CD4-positive, alpha-beta memory T cell (primary cell): ENCODE measurements around the gene C12orf43. TPM values are rescaled to one million over a fixed set of nuclear protein-coding genes. Genes with fewer than 3 reads are reported as not detected.

Source experiments
- CTCF ChIA-PET: fragments of 350-600 bp; sonication (Branson Sonifier 250); formaldehyde crosslinking; loops from one replicate; lab custom pipeline; 2021; ENCODE audit warnings: inconsistent platforms; ENCODE audit not compliant: partially characterized antibody; lab: Charles Lee
- POLR2A ChIA-PET: fragments of 350-600 bp; sonication (Branson Sonifier 250); formaldehyde crosslinking; loops from one replicate; lab custom pipeline; 2021; ENCODE audit not compliant: partially characterized antibody; lab: Charles Lee
- DNase-seq, 5 donors: peaks; one replicate each; pipeline versions ENCODE4 v3.0.0 to v3.0.0-alpha.2; 2020 to 2022; ENCODE audit warnings: mixed read lengths in 1 of 5
- H3K27ac ChIP-seq: one replicate; pipeline ENCODE4 v1.7.0; 2013; ENCODE audit warnings: low read depth, low read length
- H3K27me3 ChIP-seq: 2 replicates; pipeline ENCODE4 v1.7.0; 2013; ENCODE audit warnings: mild to moderate bottlenecking, low read length, moderate library complexity; ENCODE audit not compliant: insufficient read depth
- H3K36me3 ChIP-seq: 2 replicates; pipeline ENCODE4 v1.7.0; 2013; ENCODE audit warnings: mild to moderate bottlenecking, low read length, moderate library complexity; ENCODE audit not compliant: insufficient read depth
- H3K4me1 ChIP-seq: 2 replicates; pipeline ENCODE4 v1.7.0; 2013; ENCODE audit warnings: mild to moderate bottlenecking, low read length, moderate library complexity; ENCODE audit not compliant: insufficient read depth
- H3K4me3 ChIP-seq, 2 donors: one replicate each; pipeline ENCODE4 v1.7.0; 2013; ENCODE audit warnings: low read length in 2 of 2, mild to moderate bottlenecking in 1 of 2
- H3K9me3 ChIP-seq, 2 donors: one replicate each; pipeline ENCODE4 v1.7.0; 2013; ENCODE audit warnings: low read length in 2 of 2, control low read depth in 1 of 2; ENCODE audit not compliant: control insufficient read depth in 1 of 2
- H3K27ac Mint-ChIP-seq, 7 donors: one replicate each; pipeline ENCODE4 v1.8.0; 2020 to 2021; ENCODE audit warnings: mixed read lengths in 7 of 7, mild to moderate bottlenecking in 6 of 7, inconsistent platforms in 3 of 7, moderate library complexity in 3 of 7
- H3K27me3 Mint-ChIP-seq, 2 donors: one replicate each; pipeline ENCODE4 v1.8.0; 2020 to 2021; ENCODE audit warnings: mixed read lengths in 2 of 2
- H3K36me3 Mint-ChIP-seq, 2 donors: one replicate each; pipeline ENCODE4 v1.8.0; 2020 to 2021; ENCODE audit warnings: mixed read lengths in 2 of 2, inconsistent platforms in 1 of 2, mild to moderate bottlenecking in 1 of 2
- H3K4me1 Mint-ChIP-seq, 4 donors: one replicate each; pipeline ENCODE4 v1.8.0; 2020 to 2021; ENCODE audit warnings: mixed read lengths in 4 of 4, mild to moderate bottlenecking in 1 of 4
- H3K4me3 Mint-ChIP-seq, 8 donors: one replicate each; pipeline ENCODE4 v1.8.0; 2020 to 2021; ENCODE audit warnings: mixed read lengths in 8 of 8, mild to moderate bottlenecking in 7 of 8, moderate library complexity in 6 of 8, inconsistent platforms in 3 of 8
- H3K9me3 Mint-ChIP-seq, 8 donors: one replicate each; pipeline ENCODE4 v1.8.0; 2020 to 2021; ENCODE audit warnings: mixed read lengths in 8 of 8, mild to moderate bottlenecking in 5 of 8, inconsistent platforms in 3 of 8, moderate library complexity in 1 of 8
- intact Hi-C: fragments of 100-400 bp; cut with micrococcal nuclease; formaldehyde crosslinking; loops from one replicate; pipeline ENCODE4 v1.15.1; 2023
- polyA plus RNA-seq, 2 donors: library from polyadenylated mRNA; unstranded; fragments of 300-500 nt; fragmentation: Illumina TruSeq; gene quantifications; one replicate each; pipeline ENCODE4 v1.2.3, GENCODE V29; 2021
- total RNA-seq, 2 experiments: library from RNA; stranded (reverse); gene quantifications; one replicate each; pipeline ENCODE4 v1.2.3, GENCODE V29; 2021

Gene C12orf43
- total and polyA plus RNA-seq, 4 experiments from 2014 or later = 13.8 to 17.6 (median 15.8) TPM

GRCh38 chr12:120979220-120979861, 36.9 kb downstream of the C12orf43 start:
- ChIA-PET POLR2A (no interaction called here), CTCF (interaction anchor here (0.6 to 1.2 kb wide), 2 partner anchors 80 to 207 kb away, joined by 3 read pairs; no protein-coding TSS in a partner anchor)
- DNase-seq = no peak
- Mint-ChIP-seq H3K9me3 (no peaks in the 10 kb centered on the region), H3K4me3 (no peak overlapping the region), H3K27me3 (no peaks in the 10 kb centered on the region), H3K27ac (no peak overlapping the region), H3K36me3 (no peaks in the 10 kb centered on the region), H3K4me1 (no peaks in the 10 kb centered on the region)
- H3K9me3 ChIP-seq = no peaks in the 10 kb centered on the region
- H3K27ac ChIP-seq = no peak overlapping the region
- no peaks in the 10 kb centered on the region for H3K27me3 ChIP-seq
- no peak overlapping the region for H3K4me3 ChIP-seq
- no peaks in the 10 kb centered on the region for H3K36me3 ChIP-seq
- intact Hi-C loops = loop anchor here (10.0 kb wide), 1 partner anchor 265 kb away; the partner anchor contains the start of gene UNC119B
- H3K4me1 ChIP-seq = no peaks in the 10 kb centered on the region

GRCh38 chr12:120978296-120979219, 37.7 kb downstream of the C12orf43 start, which contains the start of gene HNF1A:
HNF1A (plus strand) TSS chr12:120978543; CDS start chr12:120978769, 226 bp downstream.
- no peaks in the 10 kb centered on the region for H3K27me3 Mint-ChIP-seq
- DNase-seq = no peak
- H3K36me3 ChIP-seq = no peaks in the 10 kb centered on the region
- H3K27me3 ChIP-seq = no peaks in the 10 kb centered on the region
- H3K9me3 Mint-ChIP-seq = no peaks in the 10 kb centered on the region
- no peaks in the 10 kb centered on the region for H3K36me3 Mint-ChIP-seq
- H3K4me1 ChIP-seq = no peaks in the 10 kb centered on the region
- no peak within 1 kb of the TSS for H3K4me3 Mint-ChIP-seq
- H3K27ac ChIP-seq = no peak within 1 kb of the TSS
- peak within 1 kb of the TSS in 1 of 7 donors; percentile 68 for H3K27ac Mint-ChIP-seq
- intact Hi-C loops = loop anchor here (10.0 kb wide), 1 partner anchor 264 kb away; the partner anchor contains the start of gene UNC119B
- H3K9me3 ChIP-seq = no peaks in the 10 kb centered on the region
- H3K4me3 ChIP-seq = no peak within 1 kb of the TSS
- no peaks in the 10 kb centered on the region for H3K4me1 Mint-ChIP-seq
- CTCF ChIA-PET = interaction anchor here (0.7 to 1.2 kb wide), 4 partner anchors 81 to 329 kb away, joined by 3 read pairs; no protein-coding TSS in a partner anchor
- POLR2A ChIA-PET = no interaction called here

- H3K9me3 ChIP-seq = no peaks in the 10 kb centered on the region
- ChIA-PET CTCF (interaction anchor here (0.7 to 0.8 kb wide), 3 partner anchors 121 to 328 kb away, joined by 3 read pairs; no protein-coding TSS in a partner anchor), POLR2A (no interaction called here)
- H3K27me3 ChIP-seq = no peaks in the 10 kb centered on the region
- no peaks in the 10 kb centered on the region for H3K9me3 Mint-ChIP-seq
- H3K4me3 Mint-ChIP-seq = no peak overlapping the region
- no peaks in the 10 kb centered on the region for H3K36me3 ChIP-seq
- H3K4me1 ChIP-seq = no peaks in the 10 kb centered on the region
- no peak for DNase-seq
- intact Hi-C loops = loop anchor here (10.0 kb wide), 1 partner anchor 263 kb away; the partner anchor contains the start of gene UNC119B
- H3K27me3 Mint-ChIP-seq = no peaks in the 10 kb centered on the region
- H3K4me1 Mint-ChIP-seq = no peaks in the 10 kb centered on the region
- H3K4me3 ChIP-seq = no peak overlapping the region
- H3K27ac Mint-ChIP-seq = peak overlapping the region in 1 of 7 donors; percentile 68
- H3K27ac ChIP-seq = no peak overlapping the region
- H3K36me3 Mint-ChIP-seq = no peaks in the 10 kb centered on the region
Observed at GRCh38 chr12:120977531-120978295, 38.6 kb downstream of the C12orf43 start.

GRCh38 chr12:120972870-120973543, 43.3 kb downstream of the C12orf43 start:
- H3K27me3 Mint-ChIP-seq = no peaks in the 10 kb centered on the region
- POLR2A ChIA-PET = no interaction called here
- no peak overlapping the region for H3K27ac Mint-ChIP-seq
- DNase-seq = no peak
- H3K27me3 ChIP-seq = no peaks in the 10 kb centered on the region
- no peaks in the 10 kb centered on the region for H3K9me3 Mint-ChIP-seq
- intact Hi-C loops = loop anchor here (10.0 kb wide), 1 partner anchor 258 kb away; the partner anchor contains the start of gene UNC119B
- CTCF ChIA-PET = interaction anchor here (0.7 to 7.3 kb wide), 15 partner anchors 10 to 390 kb away, joined by 3 to 115 read pairs (median 6); partner anchors contain the start of gene POP5
- peaks cover 3% of the 10 kb centered on the region for H3K4me1 ChIP-seq
- no peaks in the 10 kb centered on the region for H3K9me3 ChIP-seq
- no peaks in the 10 kb centered on the region for H3K36me3 Mint-ChIP-seq
- no peak overlapping the region for H3K4me3 ChIP-seq
- H3K36me3 ChIP-seq = no peaks in the 10 kb centered on the region
- no peak overlapping the region for H3K4me3 Mint-ChIP-seq
- peaks cover 6 to 9% (median 6%) of the 10 kb centered on the region in 4 donors for H3K4me1 Mint-ChIP-seq
- H3K27ac ChIP-seq = no peak overlapping the region

GRCh38 chr12:120971299-120972180, 44.7 kb downstream of the C12orf43 start:
- DNase-seq = peak in 4 of 5 donors; percentile 59 to 68 (median 62)
- no peaks in the 10 kb centered on the region for H3K9me3 Mint-ChIP-seq
- H3K36me3 Mint-ChIP-seq = no peaks in the 10 kb centered on the region
- peak overlapping the region in 2 of 7 donors; percentile 37 to 51 for H3K27ac Mint-ChIP-seq
- H3K27ac ChIP-seq = no peak overlapping the region
- H3K4me1 Mint-ChIP-seq = peaks cover 6 to 9% (median 6%) of the 10 kb centered on the region in 4 donors
- ChIA-PET CTCF (interaction anchor here (0.6 to 7.3 kb wide), 26 partner anchors 8 to 484 kb away, joined by 3 to 115 read pairs (median 5); partner anchors contain the start of genes POP5 and SPPL3), POLR2A (interaction anchor here (0.5 to 0.8 kb wide), 2 partner anchors 323 to 936 kb away, joined by 3 read pairs; no protein-coding TSS in a partner anchor)
- intact Hi-C loops = loop anchor here (1.0 to 10.0 kb wide), 5 partner anchors 27 to 387 kb away; partner anchors contain the start of gene UNC119B
- H3K27me3 Mint-ChIP-seq = no peaks in the 10 kb centered on the region
- H3K36me3 ChIP-seq = no peaks in the 10 kb centered on the region
- H3K4me1 ChIP-seq = peaks cover 3% of the 10 kb centered on the region
- no peak overlapping the region for H3K4me3 ChIP-seq
- no peak overlapping the region for H3K4me3 Mint-ChIP-seq
- H3K27me3 ChIP-seq = no peaks in the 10 kb centered on the region
- no peaks in the 10 kb centered on the region for H3K9me3 ChIP-seq
